ENCODE data around the gene RNF126.
A peak's percentile ranks its signal among the peaks of the same experiment; 100 is the strongest.
"Not testable (repeated sequence)": the region's sequence is repeated elsewhere in the genome, so short reads cannot be mapped to it uniquely, and the experiment has no call there.

RNF126 gene

DNA sequence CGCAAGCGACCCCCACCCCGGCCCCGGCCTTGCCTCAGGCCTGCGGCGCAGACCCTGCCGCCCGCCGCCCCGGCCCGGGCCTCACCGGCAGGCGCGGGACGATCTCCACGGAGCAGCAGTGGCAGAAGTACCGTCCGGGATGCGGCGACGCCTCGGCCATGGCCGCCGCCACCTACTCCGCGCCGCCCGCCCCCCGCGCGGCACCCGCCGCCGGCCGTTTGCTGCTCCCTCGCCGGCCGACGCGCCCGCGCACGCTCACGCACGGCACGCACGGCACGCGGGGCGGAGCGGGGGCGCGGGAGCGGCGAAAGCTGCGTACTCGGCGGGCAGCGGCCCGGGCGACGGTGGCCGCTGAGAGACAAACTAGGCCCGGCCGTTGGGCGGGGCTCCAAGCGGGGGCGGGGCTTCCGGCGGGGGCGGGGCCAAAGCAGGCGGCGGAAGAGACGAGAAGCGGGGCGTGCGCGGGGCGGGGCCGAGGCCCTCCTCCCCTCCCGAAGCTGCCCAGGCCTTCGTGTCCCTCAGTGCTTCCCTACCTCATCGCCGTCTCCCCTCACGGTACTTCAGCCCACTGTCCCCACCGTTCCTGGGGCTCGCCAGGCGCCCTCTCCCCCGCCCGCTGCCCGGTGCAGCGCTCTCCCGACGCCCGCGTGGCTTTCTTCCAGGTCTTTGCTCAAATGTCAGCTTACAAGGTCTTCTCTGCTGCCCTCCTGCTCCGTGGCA, at the start of gene RNF126:
RNF126 (minus strand) TSS at position 253 of the 720 bp plus-strand sequence; CDS start at position 160, 93 bp downstream.
- DNase-seq: peak; percentile 90 to 99

DNA sequence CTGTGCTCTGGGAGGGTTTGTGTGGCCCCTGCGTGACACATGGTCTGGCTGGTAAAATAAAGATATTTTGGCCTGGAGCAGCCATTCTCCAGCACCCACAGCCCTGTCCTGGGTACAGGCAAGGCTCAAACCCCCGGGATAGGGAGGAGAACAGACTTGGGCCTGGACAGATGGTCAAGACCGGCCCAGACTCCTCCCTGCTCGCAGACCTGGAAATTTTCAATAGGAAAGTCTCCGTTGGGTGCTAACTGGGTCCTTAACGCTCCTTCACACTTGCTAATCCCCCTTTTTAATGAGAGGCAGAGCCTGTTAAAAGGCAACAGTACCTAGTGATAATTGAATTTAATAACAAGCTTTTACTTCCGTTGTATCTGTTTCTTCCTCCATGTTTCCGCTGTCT, 48.2 kb upstream of the RNF126 start:
- no peak for DNase-seq

DNA sequence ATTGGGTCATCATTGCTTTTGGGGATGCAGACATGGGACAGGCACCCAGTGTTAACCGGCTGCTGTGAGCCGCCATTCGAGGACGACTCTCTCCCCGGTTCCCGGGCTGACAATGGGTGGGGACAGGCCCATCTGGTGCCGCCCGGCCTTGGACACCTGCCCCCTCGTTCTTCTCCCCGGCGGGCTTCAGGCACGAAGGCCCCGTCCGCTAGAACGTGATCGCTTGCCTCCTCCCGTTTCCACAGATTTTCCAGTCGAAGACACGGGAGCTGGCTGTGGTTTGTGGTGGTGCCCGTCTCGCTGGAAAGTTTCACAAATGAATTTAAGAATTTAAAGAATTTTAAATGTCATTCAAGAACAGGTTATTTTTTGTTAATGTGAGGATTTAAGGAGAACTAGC, 47.8 kb upstream of the RNF126 start:
- DNase-seq: no peak

DNA sequence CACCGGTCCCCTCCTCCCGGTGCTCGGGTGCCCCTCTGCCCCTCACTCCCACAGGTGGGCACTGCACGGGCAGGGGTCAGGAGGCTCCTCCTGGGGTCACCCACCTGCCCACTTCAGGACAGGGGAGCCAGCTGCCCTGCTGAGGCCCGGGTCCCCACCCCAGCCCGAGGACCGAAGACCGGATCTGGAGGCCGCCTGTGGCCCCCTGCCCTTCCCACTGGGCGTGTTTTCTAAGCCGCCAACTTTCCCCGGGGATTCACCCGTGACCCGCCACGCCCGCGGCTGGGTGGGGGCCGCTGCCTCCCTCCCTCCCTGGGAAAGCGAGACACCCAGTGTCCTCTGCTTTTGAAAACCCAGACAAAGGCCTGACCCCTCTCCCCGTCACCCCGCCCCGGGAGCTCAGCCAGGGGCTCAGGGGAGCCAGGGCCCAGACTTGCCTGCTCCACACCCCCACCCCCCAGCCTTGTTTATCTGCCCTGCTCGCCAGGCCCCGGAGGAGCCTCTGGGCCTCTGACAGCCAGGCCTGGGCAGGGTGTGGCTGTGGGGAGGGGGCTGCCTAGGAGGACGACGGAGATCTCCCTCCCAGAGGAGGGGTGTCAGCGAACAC, 47.1 kb upstream of the RNF126 start:
- DNase-seq: no peak

DNA sequence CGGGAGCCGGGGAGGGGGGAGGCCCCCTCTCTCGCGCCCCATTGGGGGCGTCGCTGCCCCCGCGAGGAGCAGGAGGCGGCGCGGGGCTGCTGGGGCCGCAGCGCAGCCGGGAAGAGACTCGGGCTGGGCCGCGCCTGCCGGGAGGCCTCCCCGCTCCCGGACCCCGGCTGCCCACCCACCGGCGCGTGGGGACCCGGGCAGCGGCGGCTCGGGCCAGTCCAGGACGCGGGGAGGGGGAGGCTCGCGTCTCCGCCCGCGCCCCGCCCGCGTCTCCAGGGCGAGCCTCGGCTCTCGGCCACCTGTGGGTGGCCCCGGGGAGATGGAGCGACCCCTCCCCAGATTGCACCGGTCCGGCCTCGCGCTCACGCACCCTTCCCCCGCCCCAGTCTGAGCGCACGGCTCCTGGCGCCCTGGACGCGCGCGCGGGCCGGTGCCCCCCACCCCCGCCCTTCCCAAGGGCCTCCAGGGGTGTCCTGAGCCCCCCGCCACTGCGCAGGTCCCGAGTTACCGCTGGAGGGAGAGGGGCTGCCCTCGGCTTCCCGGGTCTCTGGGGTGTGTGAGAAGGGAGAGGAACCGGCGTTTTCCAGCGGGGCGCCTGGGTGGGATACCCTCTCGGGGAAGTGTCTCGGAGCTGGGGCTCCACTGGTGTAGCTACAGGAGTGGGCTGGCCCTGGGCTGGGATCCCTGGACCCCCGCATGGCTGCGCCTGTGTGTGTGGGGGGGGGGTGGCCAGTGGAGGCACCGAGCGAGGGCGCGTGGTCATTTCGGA, 46.4 kb upstream of the RNF126 start:
- DNase-seq: no peak

DNA sequence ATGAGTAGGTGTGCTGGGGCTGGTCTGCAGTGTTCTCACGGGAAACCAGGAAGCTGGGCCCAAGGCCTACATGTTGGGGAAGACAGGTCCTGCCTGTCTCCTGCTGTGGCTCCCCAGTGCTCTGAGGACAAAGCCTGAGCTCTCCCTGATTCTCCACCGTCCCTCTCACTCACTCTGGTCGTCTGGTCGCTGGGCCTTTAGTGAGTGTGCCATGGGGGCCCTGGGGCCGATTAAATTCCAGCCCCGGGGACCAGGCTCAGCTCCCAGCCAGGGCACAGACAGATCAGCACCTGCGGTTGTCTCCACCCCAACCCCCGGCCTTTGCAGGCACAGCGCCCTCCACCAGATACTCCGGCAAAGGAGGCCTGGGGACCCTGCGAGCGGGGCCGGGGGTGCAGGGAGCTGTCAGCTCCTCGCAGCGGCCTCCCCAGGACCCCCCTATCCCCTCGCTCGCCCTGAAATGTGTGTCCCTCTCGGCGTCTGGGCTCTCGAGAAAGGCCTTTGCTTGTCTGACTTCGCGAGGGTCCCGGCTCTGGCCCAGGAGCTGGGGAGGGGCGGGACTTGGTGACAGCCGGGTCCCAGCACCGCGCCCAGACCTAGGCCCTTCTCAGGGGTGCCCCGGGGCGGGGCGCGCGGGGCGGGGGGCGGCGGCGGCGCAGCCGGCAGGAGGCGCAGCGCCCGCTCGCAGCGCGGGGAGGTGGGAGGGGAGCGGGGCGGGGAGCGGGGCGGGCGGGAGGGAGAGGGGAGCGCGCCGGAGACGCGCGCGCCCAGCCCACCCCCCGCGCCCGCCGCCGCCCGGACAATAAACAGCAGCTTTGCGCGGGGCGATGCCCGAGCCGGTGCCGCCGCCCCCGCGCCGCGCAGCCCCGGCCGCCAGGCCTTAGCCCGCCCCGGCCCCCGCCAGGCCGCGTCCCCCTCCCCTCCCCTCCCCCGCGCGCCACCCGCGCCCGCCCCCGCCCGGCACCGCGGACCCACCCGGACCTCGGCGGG, 45.4 kb upstream of the RNF126 start, which contains the start of gene PALM:
PALM (plus strand) TSS at position 782 of the 990 bp plus-strand sequence. CDS start 212 bp downstream, outside the sequence.
- no peak for DNase-seq

DNA sequence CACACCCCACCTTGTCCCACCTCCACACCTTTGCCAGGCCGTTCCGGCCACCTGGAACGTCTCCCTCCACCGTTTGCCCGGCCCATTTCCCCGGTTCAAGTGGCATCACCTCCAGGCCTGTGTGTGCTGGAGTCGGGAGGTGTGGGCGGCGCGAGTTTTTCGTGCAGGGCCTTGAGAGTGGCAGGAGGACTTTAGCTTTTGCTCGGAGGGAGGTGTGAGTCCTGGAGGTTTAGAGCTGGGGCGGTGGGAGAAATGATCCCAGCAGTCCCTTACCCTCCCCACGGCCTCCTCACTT, 41.4 kb upstream of the RNF126 start:
- no peak for DNase-seq

DNA sequence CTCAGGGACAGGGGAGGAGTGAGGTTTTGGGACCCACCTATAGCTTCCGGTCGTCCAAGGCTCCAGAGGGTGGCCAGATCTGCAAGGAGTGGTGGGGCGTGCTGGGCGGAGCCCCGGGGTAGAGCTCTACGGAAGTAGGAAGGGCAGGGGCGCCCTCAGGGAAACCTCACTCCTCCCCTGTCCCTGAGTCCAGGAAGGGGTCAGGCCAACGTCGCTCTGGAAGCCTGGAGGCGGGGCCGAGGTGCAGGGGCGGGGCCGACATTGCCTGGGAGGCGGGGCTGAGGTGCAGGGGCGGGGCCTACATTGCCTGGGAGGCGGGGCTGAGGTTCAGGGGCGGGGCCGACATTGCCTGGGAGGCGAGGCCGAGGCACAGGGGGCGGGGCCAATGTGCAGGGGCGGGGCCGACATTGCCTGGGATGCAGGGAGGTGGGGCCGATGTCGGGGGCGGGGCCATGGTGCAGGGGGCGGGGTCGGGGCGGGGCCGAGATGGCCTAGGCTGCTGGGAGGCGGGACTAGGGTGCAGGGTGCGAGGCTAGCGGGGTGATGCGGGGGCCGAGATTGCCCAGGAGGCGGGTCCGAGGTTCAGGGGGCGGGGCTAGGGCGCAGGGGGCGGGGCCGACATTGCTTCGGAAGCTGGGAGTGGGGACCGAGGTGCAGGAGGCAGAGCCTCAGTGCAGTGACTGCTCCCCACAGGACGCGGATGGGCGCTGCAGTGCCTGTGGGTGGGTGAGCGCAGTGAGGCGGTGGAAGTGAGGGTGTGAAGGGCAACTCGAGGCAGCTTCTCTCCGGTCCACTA, 40.8 kb upstream of the RNF126 start:
- DNase-seq: peak; percentile 40 to 51

DNA sequence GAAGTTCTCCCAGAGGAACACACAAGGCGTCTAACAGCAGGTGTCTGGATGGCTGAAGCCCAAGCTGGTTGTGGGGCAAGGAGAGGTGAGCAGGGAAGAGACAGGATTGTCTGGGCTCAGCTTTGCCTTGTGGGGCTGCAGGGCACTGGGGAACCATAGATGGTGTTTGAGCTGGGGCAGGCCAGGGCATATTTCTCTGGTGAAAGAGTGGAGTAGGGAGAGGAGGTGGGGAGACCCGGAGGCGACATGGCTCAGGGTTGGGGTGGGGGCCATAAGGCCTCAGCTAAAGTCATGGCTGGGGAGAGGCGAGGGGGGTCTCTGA, 40.3 kb upstream of the RNF126 start:
- no peak for DNase-seq

DNA sequence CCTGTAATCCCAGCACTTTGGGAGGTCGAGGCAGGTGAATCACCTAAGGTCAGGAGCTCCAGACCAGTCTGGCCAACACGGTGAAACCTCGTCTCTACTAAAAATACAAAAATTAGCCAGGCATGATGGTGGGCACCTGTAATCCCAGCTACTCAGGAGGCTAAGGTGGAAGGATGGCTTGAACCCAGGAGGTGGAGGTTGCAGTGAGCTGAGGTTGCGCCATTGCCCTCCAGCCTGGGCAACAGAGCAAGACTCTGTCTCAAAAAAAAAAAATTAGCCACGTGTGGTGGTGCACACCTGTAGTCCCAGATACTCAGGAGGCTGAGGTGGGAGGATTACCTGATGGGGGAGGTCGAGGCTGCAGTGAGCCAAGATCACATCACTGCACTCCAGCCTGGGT, 39.8 kb upstream of the RNF126 start:
- not testable (repeated sequence) for DNase-seq

DNA sequence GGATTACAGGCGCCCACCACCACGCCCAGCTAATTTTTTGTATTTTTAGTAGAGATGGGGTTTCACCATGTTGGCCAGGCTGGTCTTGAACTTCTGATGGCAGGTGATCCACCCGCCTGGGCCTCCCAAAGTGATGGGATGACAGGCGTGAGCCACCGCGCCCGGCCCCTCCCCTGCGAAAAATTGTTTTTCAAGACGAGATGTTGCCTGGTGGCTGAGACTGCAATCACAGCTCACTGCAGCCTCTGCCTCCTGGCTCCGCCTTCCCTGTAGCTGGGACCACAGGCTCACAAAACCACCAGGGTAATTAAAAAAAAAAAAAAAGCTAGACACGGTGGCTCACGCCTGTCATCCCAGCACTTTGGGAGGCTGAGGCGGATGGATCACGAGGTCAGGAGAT, 36.9 kb upstream of the RNF126 start:
- not testable (repeated sequence) for DNase-seq

DNA sequence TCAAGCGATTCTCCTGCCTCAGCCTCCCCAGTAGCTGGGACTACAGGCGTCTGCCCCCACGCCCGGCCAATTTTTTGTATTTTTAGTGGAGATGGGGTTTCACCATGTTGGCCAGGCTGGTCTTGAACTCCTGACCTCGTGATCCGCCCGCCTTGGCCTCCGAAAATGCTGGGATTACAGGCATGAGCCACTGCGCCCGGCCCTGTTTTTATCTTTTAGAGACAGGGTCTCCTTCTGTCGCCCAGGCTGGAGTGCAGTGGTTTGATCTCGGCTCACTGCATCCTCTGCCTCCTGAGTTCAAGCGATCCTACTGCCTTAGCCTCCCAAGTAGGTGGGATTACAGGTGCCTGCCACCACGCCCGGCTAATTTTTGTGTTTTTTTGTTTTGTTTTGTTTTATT, 35.5 kb upstream of the RNF126 start:
- not testable (repeated sequence) for DNase-seq

DNA sequence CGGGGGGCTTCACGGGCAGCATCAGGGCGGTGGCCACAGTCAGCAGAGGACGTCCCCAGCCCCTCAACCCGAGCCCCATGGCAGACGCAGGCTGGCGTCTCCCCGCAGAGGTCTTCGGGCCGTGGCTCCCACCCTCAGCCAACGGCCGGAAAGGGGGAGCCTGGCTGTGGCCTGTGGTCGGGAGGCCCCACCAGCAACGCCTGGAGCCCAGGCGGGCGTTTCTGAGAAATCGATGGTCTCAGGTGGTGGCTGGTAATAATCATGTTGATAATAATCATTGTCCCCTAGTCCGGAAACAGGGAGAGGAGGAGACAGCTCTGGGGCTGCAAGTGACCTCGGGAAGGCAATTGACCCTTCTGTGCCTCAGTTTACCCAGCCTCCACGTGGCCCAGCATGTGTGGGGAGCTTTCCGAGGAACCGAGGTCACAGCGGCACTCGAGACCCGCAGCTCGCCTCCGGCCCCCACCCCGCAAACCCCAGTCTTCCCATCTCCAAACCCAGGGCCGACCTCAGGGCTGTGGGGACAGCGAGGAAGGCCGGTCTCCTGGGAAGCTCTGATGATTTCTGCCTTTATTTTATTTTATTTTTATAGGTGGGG, 32.4 kb upstream of the RNF126 start, which contains the start of gene PRSS57:
PRSS57 (minus strand) TSS at position 101 of the 598 bp plus-strand sequence; CDS start at position 79, 22 bp downstream.
- DNase-seq: no peak

DNA sequence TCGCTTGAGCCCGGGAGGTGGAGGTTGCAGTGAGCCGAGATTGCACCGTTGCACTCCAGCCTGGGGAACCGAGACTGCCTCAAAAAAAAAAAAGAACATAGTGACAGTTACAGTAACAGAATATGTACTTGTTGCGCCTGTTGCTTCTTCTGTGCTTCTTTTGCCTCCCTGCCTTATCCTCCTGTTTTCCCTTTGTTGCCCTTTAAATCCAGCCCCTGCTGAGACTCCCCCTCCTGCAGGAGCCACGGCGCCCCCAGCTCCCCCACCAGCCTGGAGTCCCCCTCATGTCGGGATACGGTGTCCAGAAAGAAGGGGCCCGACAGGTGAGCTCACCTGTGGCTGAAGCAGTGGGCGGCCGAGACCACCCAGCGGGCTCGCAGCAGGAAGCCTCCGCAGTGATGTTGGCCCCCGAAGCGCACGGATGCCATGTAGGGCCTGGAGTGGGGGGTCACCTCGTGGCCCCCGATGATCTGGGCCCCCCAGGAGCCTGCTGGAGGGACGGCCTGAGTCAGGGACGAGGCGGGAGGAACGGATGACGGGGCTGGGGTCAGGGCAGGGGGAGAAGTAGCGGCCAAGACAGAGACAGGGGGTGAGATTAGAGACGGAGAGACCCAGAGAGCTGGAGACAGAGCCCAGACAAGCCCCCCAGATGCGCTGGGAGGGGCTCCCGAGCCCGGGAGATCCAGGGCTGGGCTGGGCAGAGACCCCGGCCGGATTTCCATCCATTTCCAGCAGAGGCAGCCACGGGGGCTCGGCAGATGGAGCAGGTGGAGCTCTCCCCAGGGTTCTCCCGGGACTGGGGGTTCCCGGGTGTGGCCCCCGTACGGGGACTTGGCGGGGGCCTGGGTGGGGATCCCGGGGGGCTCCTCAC, 31.7 kb upstream of the RNF126 start:
- no peak for DNase-seq

DNA sequence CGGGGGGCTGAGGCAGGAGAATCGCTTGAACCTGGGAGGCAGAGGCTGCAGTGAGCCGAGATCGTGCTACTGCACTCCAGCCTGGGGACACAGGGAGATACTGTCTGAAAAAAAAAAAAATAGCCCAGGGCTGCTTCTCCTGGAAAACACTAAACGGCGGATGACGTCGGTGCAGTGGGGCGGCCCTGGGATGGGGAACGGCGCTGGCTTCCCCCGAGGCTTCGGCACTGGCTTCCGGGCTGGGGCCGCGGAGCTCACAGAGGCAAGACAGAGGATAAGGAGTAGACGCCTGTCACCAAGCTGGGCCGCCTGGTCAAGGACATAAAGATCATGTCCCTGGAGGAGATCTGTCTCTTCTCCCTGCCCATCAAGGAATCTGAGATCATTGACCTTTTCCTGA, 27.2 kb upstream of the RNF126 start:
- no peak for DNase-seq

DNA sequence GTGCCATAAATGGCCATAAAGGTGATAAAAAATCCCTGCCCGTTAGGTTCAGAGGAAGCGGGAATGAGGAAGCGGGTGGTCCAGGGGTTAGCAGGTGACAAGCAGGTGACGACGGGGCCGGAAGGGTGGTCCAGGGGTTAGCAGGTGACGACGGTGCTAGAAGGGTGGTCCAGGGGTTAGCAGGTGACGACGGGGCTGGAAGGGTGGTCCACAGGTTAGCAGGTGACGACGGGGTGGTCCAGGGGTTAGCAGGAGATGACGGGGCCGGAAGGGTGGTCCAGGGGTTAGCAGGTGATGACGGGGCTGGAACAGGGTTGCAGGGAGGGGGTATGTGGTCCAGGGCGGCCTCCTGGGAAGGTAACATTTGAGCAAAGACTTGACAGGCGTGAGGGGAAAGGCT, 26.0 kb upstream of the RNF126 start:
- no peak for DNase-seq

DNA sequence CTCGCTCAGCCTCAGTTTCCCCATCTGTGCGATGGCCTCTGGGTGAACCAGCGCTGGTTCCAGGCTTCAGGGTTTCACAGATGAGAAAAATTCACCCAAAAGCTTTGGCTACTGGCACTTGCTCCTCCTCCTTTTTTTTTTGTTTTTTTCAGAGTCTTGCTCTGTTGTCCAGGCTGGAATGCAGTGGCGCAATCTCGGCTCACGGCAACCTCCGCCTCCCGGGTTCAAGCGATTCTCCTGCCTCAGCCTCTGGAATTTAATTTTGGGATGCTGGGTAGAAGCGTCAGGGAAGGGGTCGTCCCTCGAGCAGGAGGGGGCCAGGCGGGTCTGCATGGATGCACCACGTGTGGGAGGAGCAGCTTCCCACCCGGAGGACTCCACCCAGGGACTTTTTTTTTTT, 25.2 kb upstream of the RNF126 start:
- no peak for DNase-seq

DNA sequence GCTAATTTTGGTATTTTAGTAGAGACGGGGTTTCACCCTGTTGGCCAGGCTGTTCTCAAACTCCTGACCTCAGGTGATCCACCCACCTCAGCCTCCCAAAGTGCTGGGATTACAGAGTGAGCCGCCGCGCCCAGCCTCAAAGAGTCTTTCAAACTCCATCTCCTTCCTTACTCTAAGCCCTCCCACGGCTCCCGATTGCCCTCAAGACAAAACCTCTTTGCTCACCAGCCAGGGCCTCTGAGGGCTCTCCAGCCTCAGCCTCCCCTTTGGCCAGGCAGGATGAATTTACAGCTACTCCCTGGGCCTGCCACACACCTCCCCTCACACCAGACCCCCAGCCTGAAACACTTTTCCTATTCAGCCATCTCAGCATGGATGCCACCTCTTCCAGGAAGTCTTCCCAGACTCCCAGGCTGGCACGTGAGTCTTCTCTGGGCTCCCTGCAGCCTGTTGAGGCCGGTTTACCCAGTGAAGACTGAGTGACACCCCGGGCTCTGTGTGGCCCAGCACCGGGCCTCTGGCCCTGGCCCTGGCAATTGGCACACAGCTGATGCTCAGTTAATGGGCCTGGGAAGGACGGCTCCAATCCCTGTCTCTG, 24.7 kb upstream of the RNF126 start:
- DNase-seq: no peak

DNA sequence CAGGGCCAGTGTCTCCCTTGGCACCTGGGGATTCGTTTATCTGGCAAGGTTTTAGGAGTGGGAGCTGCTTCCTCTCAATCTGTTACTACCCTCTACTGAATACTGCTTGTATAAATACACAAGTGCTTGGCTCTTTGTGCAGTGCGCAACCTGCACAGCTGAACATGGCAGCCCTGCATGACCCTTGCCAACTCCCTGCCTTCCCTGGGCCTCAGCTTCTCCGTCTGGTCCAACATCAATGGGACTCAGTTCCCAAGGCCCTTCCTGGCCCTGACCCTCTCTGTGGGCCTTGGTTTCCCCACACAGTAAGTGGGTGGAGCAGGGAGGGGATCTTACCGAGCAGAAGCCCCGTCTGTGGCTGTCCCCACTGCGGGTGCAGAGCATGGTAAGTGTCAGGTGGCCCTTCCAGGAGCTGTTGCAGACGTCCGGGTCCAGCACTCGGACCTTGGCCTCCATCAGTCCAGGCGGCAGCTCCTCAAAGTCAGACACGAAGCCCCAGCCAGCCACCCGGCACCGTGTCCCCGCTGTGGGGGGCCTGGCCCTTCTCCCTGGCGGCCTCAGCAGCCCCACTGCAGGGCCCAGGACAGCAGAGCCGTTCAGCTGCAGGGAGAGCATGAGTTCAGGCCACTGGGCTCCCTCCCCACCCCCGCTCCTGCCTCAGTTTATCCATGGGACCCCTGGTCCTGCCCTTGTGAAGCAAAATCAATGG, 23.7 kb upstream of the RNF126 start:
- DNase-seq: no peak
